GM12878 (cell line): ENCODE measurements around the gene ADAM30. TPM values are rescaled to one million over a fixed set of nuclear protein-coding genes. Genes with fewer than 3 reads are reported as not detected.

ENCODE experiments used
- ATAC-seq: fragments of 200-7000 bp; cut with Tn5 transposase; 3 replicates; pipeline ENCODE4 v1.9.1; 2020; ENCODE audit warnings: mild to moderate bottlenecking, moderate library complexity
- BruUV-seq: library from RNA; stranded (reverse); fragments of 400-500 nt; replicated peaks from 2 replicates; lab custom pipeline; 2021; lab: Mats Ljungman, UMichigan
- CTCF ChIA-PET: fragments of 300-600 bp; sonication (Branson Sonifier 250); formaldehyde crosslinking; extraction: SDS; loops from one replicate; lab custom pipeline; 2021; ENCODE audit warnings: inconsistent platforms; lab: Yijun Ruan, JAX
- POLR2A ChIA-PET: fragments of 350-600 bp; formaldehyde crosslinking; extraction: SDS; loops from one replicate; lab custom pipeline; 2021; ENCODE audit warnings: inconsistent platforms; lab: Charles Lee
- RAD21 ChIA-PET: fragments of 300-600 bp; sonication (Branson Sonifier 250); formaldehyde crosslinking; loops from one replicate; lab custom pipeline; 2023; ENCODE audit warnings: antibody characterized with exemption; ENCODE audit not compliant: unreplicated experiment; lab: Charles Lee
- SMC1A ChIA-PET: fragments of 300-600 bp; sonication (Branson Sonifier 250); formaldehyde crosslinking; loops from one replicate; lab custom pipeline; 2023; ENCODE audit not compliant: unreplicated experiment, uncharacterized antibody; lab: Charles Lee
- DNase-seq: peaks from one replicate; pipeline ENCODE4 v3.0.0-alpha.2; 2011; ENCODE audit warnings: low read depth, low spot score
- FAIRE-seq: peaks from 3 replicates; lab custom pipeline; 2011; peaks lifted over from hg19 to GRCh38; lab: Jason Lieb, UNC
- H2AFZ ChIP-seq: 2 replicates; pipeline ENCODE4 v1.6.0; 2011; ENCODE audit warnings: low read depth, low read length, control low read depth; ENCODE audit not compliant: control insufficient read depth
- H3K27ac ChIP-seq: 2 replicates; pipeline ENCODE4 v1.5.1; 2011; ENCODE audit warnings: control low read depth; ENCODE audit not compliant: control insufficient read depth, insufficient read depth
- H3K27me3 ChIP-seq, 2 experiments: replicated peaks in 1 of 2; 2 replicates each; pipeline versions ENCODE4 v1.6.0 to v1.6.1; 2011; ENCODE audit warnings: low read length in 1 of 2; ENCODE audit not compliant: control insufficient read depth in 2 of 2, insufficient read depth in 2 of 2
- H3K36me3 ChIP-seq, 2 experiments: 2 replicates each; pipeline ENCODE4 v1.5.1; 2011; ENCODE audit warnings: low read length in 1 of 2; ENCODE audit not compliant: control insufficient read depth in 2 of 2, insufficient read depth in 2 of 2
- H3K4me1 ChIP-seq: 2 replicates; pipeline ENCODE4 v1.6.1; 2011; ENCODE audit warnings: mild to moderate bottlenecking, low read length, moderate library complexity, mixed read lengths; ENCODE audit not compliant: control insufficient read depth, insufficient read depth
- H3K4me2 ChIP-seq: 2 replicates; pipeline ENCODE4 v1.6.0; 2011; ENCODE audit warnings: control low read depth; ENCODE audit not compliant: control insufficient read depth, insufficient read depth
- H3K4me3 ChIP-seq: fragments of 200-600 bp; sonication (generic); 2 replicates; pipeline ENCODE4 v1.5.1; 2016
- H3K79me2 ChIP-seq: 2 replicates; pipeline ENCODE4 v1.6.0; 2011; ENCODE audit warnings: low read length; ENCODE audit not compliant: control insufficient read depth, insufficient read depth
- H3K9ac ChIP-seq: 2 replicates; pipeline ENCODE4 v1.8.0; 2011; ENCODE audit warnings: low read length, control low read depth, mixed read lengths; ENCODE audit not compliant: control insufficient read depth, insufficient read depth
- H3K9me3 ChIP-seq: replicated peaks from 3 replicates; pipeline ENCODE4 v1.5.1; 2011; ENCODE audit warnings: mild to moderate bottlenecking, low read length; ENCODE audit not compliant: control insufficient read depth, insufficient read depth
- H4K20me1 ChIP-seq: 2 replicates; pipeline ENCODE4 v1.6.0; 2011; ENCODE audit not compliant: control insufficient read depth, insufficient read depth
- ATF7 ChIP-seq: fragments of 450-650 bp; IDR thresholded peaks from 2 replicates; pipeline ENCODE4 v1.6.1; 2016; ENCODE audit warnings: low read depth, mild to moderate bottlenecking
- CBX5 ChIP-seq: sonication (generic); IDR thresholded peaks from 2 replicates; pipeline ENCODE4 v1.6.1; 2016; ENCODE audit warnings: low read depth, moderate library complexity, mild to moderate bottlenecking, inconsistent platforms
- CREB1 ChIP-seq: IDR thresholded peaks from 2 replicates; pipeline ENCODE4 v1.6.1; 2012; ENCODE audit warnings: low read depth, mild to moderate bottlenecking, inconsistent platforms
- DPF2 ChIP-seq: fragments of 450-650 bp; IDR thresholded peaks from 2 replicates; pipeline ENCODE4 v1.6.1; 2017; ENCODE audit warnings: mild to moderate bottlenecking
- EGR1 ChIP-seq, 2 experiments: IDR thresholded peaks; 1 replicate in 1 of 2; 2 replicates in 1 of 2; pipeline ENCODE4 v1.6.1; 2011 to 2012; ENCODE audit warnings: low read depth in 2 of 2, low read length in 2 of 2, borderline replicate concordance in 1 of 2, mild to moderate bottlenecking in 1 of 2, moderate library complexity in 1 of 2
- MXI1 ChIP-seq: fragments of 150-350 bp; IDR thresholded peaks from 2 replicates; pipeline ENCODE4 v1.6.1; 2011; ENCODE audit warnings: low read depth, mild to moderate bottlenecking, inconsistent platforms, low read length, improper control_type of control experiment
- MYB ChIP-seq: fragments of 150-350 bp; IDR thresholded peaks from 2 replicates; pipeline ENCODE4 v1.6.1; 2014; ENCODE audit warnings: mild to moderate bottlenecking, low read depth, low read length, borderline replicate concordance
- NR2C2 ChIP-seq: IDR thresholded peaks from 2 replicates; pipeline ENCODE4 v1.6.1; 2011; ENCODE audit warnings: borderline replicate concordance, low read depth; ENCODE audit not compliant: control insufficient read depth, insufficient read length
- SIN3A ChIP-seq: IDR thresholded peaks from 2 replicates; pipeline ENCODE4 v1.6.1; 2012; ENCODE audit warnings: low read depth, low read length, improper control_type of control experiment
- SMAD1 ChIP-seq: fragments of 450-650 bp; IDR thresholded peaks from 2 replicates; pipeline ENCODE4 v1.6.1; 2018; ENCODE audit warnings: mild to moderate bottlenecking, low read depth; ENCODE audit not compliant: partially characterized antibody
- SP1 ChIP-seq: IDR thresholded peaks from one replicate; pipeline ENCODE4 v1.6.1; 2011; ENCODE audit warnings: low read depth, low read length
- SREBF1 ChIP-seq: IDR thresholded peaks from 2 replicates; pipeline ENCODE4 v1.6.1; 2012; ENCODE audit warnings: mild to moderate bottlenecking, low read length
- STAT1 ChIP-seq: fragments of 450-650 bp; conservative IDR thresholded peaks from 2 replicates; pipeline ENCODE4 v1.6.1; 2014; ENCODE audit warnings: antibody characterized with exemption, mild to moderate bottlenecking
- TCF7 ChIP-seq: IDR thresholded peaks from 2 replicates; pipeline ENCODE4 v1.6.1; 2014; ENCODE audit warnings: antibody characterized with exemption, borderline replicate concordance
- ZBED1 ChIP-seq: IDR thresholded peaks from 2 replicates; pipeline ENCODE4 v1.6.1; 2016; ENCODE audit warnings: borderline replicate concordance
- ZNF384 ChIP-seq: IDR thresholded peaks from 2 replicates; pipeline ENCODE4 v1.6.1; 2012; ENCODE audit warnings: low read depth, mild to moderate bottlenecking, low read length, improper control_type of control experiment, borderline replicate concordance
- WGBS: methylation state at CpG from one replicate; pipeline ENCODE4 v1.1.6; 2016; ENCODE audit warnings: low lambda C conversion rate; ENCODE audit not compliant: insufficient replicate concordance, insufficient coverage; ENCODE audit errors: missing lambda C conversion rate; 5-methylcytosine and 5-hydroxymethylcytosine counted together
- in situ Hi-C: fragments of 300-500 bp; cut with MboI; formaldehyde crosslinking; loops from 9 replicates; pipeline ENCODE4 v1.14.3; 2018; ENCODE audit warnings: mixed read lengths
- intact Hi-C: fragments of 100-400 bp; cut with micrococcal nuclease; formaldehyde crosslinking; loops from one replicate; pipeline ENCODE4 v1.14.2; 2022; ENCODE audit not compliant: unreplicated experiment
- polyA plus RNA-seq, 11 experiments: library from polyadenylated mRNA; depleted of rRNA in 4 of 11; unstranded in 6 of 11; stranded (reverse) in 5 of 11; fragments of >200 nt; fragmentation: Nextera tagmentation in 4 of 11; fragmentation: Illumina TruSeq in 1 of 11; extraction: Ambion mirVana in 4 of 11; extraction: Trizol in 1 of 11; gene quantifications; 1 replicate in 1 of 11; 2 replicates in 10 of 11; pipeline versions ENCODE4 v1.2.1 to v1.2.3, GENCODE V29; 2011 to 2016; ENCODE audit warnings: inconsistent platforms in 2 of 11, missing spikeins in 2 of 11, low read depth in 1 of 11
- total RNA-seq, 4 experiments: library from RNA; depleted of rRNA in 3 of 4; stranded (reverse); fragments of >200 nt in 3 of 4; fragmentation: Illumina TruSeq in 1 of 4; extraction: Trizol in 1 of 4; gene quantifications; 2 replicates each; pipeline versions ENCODE4 v1.2.1 to v1.2.3, GENCODE V29; 2013 to 2021
- TF ChIP-seq, protein P1 (sequence below): fragments of 450-650 bp; IDR thresholded peaks from 2 replicates; pipeline ENCODE4 v1.6.1; 2017; ENCODE audit warnings: antibody characterized with exemption, mild to moderate bottlenecking, moderate library complexity
- TF ChIP-seq, protein P2 (sequence below): fragments of 450-650 bp; IDR thresholded peaks from 2 replicates; pipeline ENCODE4 v1.6.1; 2017; ENCODE audit warnings: mild to moderate bottlenecking, low read depth, inconsistent platforms; ENCODE audit not compliant: poor library complexity, severe bottlenecking
- TF ChIP-seq, protein P3 (sequence below): IDR thresholded peaks from 2 replicates; pipeline ENCODE4 v1.6.1; 2011; ENCODE audit warnings: low read depth, mild to moderate bottlenecking, low read length, moderate library complexity, borderline replicate concordance; ENCODE audit errors: extremely low read depth
- TF ChIP-seq, protein P4 (sequence below): IDR thresholded peaks from 2 replicates; pipeline ENCODE4 v1.6.1; 2012; ENCODE audit warnings: low read depth, low read length, improper control_type of control experiment

ADAM30 gene
- total and polyA plus RNA-seq, 10 of the 15 experiments (the other 5 are each of a cell fraction or from before 2014, with no cell fraction given), result not detected

DNA sequence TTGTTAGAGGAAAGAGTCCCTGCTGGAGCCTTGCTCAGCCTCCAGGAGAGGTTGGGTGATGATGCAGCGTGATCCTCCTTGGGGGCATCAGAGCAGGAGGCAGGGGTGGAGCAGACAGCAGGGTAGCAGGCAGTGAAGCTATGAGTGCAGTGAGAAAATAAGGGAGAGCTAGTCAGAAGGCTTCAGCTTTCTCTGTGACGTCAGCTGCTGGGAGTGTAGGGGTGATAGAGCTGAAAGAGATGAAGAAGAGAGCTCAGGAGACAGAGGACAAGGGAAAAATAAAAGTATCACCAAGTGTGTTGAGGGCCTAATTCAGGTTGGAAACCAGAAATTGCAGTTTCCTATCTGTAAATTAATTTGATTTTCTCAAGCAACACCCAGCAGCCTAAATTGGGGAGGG, 2.2 kb upstream of the ADAM30 start:
- no TSS peak for BruUV-seq
- Histone ChIP-seq H3K36me3 (no peaks in the 10 kb centered on the region), H3K79me2 (no peaks in the 10 kb centered on the region), H2AFZ (no peak overlapping the region), H4K20me1 (no peaks in the 10 kb centered on the region), H3K4me2 (no peak overlapping the region)
- no peak for FAIRE-seq
- in situ Hi-C loops, result no loop called here
- DNase-seq, result no peak
- no peak for ATAC-seq
- RAD21 ChIA-PET, result no interaction called here
- WGBS, result 8% methylated on average over 2 of the region's 2 CpGs
- intact Hi-C loops, result no loop called here
- TF ChIP-seq TCF7 (no peak), ZBED1 (no peak), ZNF384 (no peak), NR2C2 (no peak), SP1 (no peak), MXI1 (no peak), DPF2 (no peak), SMAD1 (no peak), ATF7 (no peak), EGR1 (IDR thresholded peaks at IDR 0.05; ENCODE audit: borderline replicate concordance in 1 of 2, low read depth in 2 of 2, low read length in 2 of 2) (no peak), MYB (no peak), CBX5 (no peak), SREBF1 (no peak), STAT1 (no peak), SIN3A (no peak), CREB1 (no peak)
- TF ChIP-seq, protein P1, sequence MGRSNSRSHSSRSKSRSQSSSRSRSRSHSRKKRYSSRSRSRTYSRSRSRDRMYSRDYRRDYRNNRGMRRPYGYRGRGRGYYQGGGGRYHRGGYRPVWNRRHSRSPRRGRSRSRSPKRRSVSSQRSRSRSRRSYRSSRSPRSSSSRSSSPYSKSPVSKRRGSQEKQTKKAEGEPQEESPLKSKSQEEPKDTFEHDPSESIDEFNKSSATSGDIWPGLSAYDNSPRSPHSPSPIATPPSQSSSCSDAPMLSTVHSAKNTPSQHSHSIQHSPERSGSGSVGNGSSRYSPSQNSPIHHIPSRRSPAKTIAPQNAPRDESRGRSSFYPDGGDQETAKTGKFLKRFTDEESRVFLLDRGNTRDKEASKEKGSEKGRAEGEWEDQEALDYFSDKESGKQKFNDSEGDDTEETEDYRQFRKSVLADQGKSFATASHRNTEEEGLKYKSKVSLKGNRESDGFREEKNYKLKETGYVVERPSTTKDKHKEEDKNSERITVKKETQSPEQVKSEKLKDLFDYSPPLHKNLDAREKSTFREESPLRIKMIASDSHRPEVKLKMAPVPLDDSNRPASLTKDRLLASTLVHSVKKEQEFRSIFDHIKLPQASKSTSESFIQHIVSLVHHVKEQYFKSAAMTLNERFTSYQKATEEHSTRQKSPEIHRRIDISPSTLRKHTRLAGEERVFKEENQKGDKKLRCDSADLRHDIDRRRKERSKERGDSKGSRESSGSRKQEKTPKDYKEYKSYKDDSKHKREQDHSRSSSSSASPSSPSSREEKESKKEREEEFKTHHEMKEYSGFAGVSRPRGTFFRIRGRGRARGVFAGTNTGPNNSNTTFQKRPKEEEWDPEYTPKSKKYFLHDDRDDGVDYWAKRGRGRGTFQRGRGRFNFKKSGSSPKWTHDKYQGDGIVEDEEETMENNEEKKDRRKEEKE, result no peak
- TF ChIP-seq, protein P2, sequence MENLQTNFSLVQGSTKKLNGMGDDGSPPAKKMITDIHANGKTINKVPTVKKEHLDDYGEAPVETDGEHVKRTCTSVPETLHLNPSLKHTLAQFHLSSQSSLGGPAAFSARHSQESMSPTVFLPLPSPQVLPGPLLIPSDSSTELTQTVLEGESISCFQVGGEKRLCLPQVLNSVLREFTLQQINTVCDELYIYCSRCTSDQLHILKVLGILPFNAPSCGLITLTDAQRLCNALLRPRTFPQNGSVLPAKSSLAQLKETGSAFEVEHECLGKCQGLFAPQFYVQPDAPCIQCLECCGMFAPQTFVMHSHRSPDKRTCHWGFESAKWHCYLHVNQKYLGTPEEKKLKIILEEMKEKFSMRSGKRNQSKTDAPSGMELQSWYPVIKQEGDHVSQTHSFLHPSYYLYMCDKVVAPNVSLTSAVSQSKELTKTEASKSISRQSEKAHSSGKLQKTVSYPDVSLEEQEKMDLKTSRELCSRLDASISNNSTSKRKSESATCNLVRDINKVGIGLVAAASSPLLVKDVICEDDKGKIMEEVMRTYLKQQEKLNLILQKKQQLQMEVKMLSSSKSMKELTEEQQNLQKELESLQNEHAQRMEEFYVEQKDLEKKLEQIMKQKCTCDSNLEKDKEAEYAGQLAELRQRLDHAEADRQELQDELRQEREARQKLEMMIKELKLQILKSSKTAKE, result no peak
- TF ChIP-seq, protein P3, sequence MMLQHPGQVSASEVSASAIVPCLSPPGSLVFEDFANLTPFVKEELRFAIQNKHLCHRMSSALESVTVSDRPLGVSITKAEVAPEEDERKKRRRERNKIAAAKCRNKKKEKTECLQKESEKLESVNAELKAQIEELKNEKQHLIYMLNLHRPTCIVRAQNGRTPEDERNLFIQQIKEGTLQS, result no peak
- TF ChIP-seq, protein P4, sequence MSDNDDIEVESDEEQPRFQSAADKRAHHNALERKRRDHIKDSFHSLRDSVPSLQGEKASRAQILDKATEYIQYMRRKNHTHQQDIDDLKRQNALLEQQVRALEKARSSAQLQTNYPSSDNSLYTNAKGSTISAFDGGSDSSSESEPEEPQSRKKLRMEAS, result no peak
- TF ChIP-seq, all 136 proteins: peak for 0
- H3K27ac ChIP-seq, result no peak overlapping the region
- SMC1A ChIA-PET, result no interaction called here
- CTCF ChIA-PET, result interaction anchor here (0.8 kb wide), 1 partner anchor 12 kb away, joined by 3 read pairs; no protein-coding TSS in a partner anchor
- no peaks in the 10 kb centered on the region for H3K9me3 ChIP-seq
- H3K4me3 ChIP-seq, result no peak overlapping the region
- POLR2A ChIA-PET, result no interaction called here
- no peaks in the 10 kb centered on the region for H3K4me1 ChIP-seq
- no peak overlapping the region for H3K9ac ChIP-seq
- peaks cover 0 to 3% of the 10 kb centered on the region in 2 experiments; a peak in 3 of 4 replicates for H3K27me3 ChIP-seq
